AG04449 (cell line): ENCODE results near the gene TANGO2.
A peak's percentile ranks its signal among the peaks of the same experiment; 100 is the strongest.

ENCODE experiments used
- CTCF ChIA-PET: fragments of 350-600 bp; formaldehyde crosslinking; extraction: SDS; loops from one replicate; lab custom pipeline; 2021; ENCODE audit warnings: antibody characterized with exemption; lab: Yijun Ruan, JAX
- POLR2A ChIA-PET: fragments of 400-600, 350-600 bp; formaldehyde crosslinking; extraction: SDS; loops from one replicate; lab custom pipeline; 2020; ENCODE audit warnings: antibody characterized with exemption, inconsistent platforms; lab: Yijun Ruan, JAX
- DNase-seq: peaks from one replicate; pipeline ENCODE4 v3.0.0-alpha.2; 2010; ENCODE audit warnings: low read depth, low spot score
- H3K4me3 ChIP-seq: 2 replicates; pipeline ENCODE4 v1.5.1; 2011; ENCODE audit warnings: low read depth, mild to moderate bottlenecking, control low read depth, low read length
- CTCF ChIP-seq: IDR thresholded peaks from one replicate; pipeline ENCODE4 v1.5.1; 2011; ENCODE audit warnings: mild to moderate bottlenecking, moderate library complexity, low read length, control low read depth, inconsistent platforms; ENCODE audit not compliant: insufficient read depth; ENCODE audit errors: missing control alignments

The TANGO2 gene

GRCh38 chr22:20112623-20113511, 92.0 kb downstream of the TANGO2 start:
- TF ChIP-seq CTCF = no peak
- POLR2A ChIA-PET = no interaction called here
- no peak for DNase-seq
- no peak overlapping the region for H3K4me3 ChIP-seq
- CTCF ChIA-PET = no interaction called here

GRCh38 chr22:20113551-20114310, 92.8 kb downstream of the TANGO2 start:
- no peak for DNase-seq
- ChIA-PET CTCF (no interaction called here), POLR2A (no interaction called here)
- TF ChIP-seq CTCF = no peak
- no peak overlapping the region for H3K4me3 ChIP-seq

GRCh38 chr22:20114506-20115475, 93.9 kb downstream of the TANGO2 start:
- no peak for TF ChIP-seq CTCF
- no peak for DNase-seq
- H3K4me3 ChIP-seq = no peak overlapping the region
- CTCF ChIA-PET = interaction anchor here (1.4 kb wide), 1 partner anchor 14 kb away, joined by 4 read pairs; no protein-coding TSS in a partner anchor
- POLR2A ChIA-PET = no interaction called here

GRCh38 chr22:20115691-20116375, 94.9 kb downstream of the TANGO2 start, which contains the start of gene RANBP1:
TSS of gene RANBP1 (plus strand) at chr22:20116104. CDS start at chr22:20116185, 81 bp downstream.
- DNase-seq = no peak
- peak within 1 kb of the TSS; percentile 97 for H3K4me3 ChIP-seq
- CTCF ChIA-PET = interaction anchor here (1.0 to 1.4 kb wide), 2 partner anchors 13 to 24 kb away, joined by 3 to 4 read pairs; no protein-coding TSS in a partner anchor
- TF ChIP-seq CTCF = no peak
- POLR2A ChIA-PET = no interaction called here

GRCh38 chr22:20116376-20116950, 95.6 kb downstream of the TANGO2 start:
- peak overlapping the region; percentile 97 for H3K4me3 ChIP-seq
- POLR2A ChIA-PET = interaction anchor here (1.0 to 2.6 kb wide), 2 partner anchors 14 to 15 kb away, joined by 3 to 12 read pairs; partner anchors contain the start of gene ZDHHC8
- CTCF ChIA-PET = interaction anchor here (1.0 to 1.4 kb wide), 2 partner anchors 12 to 25 kb away, joined by 3 to 4 read pairs; no protein-coding TSS in a partner anchor
- TF ChIP-seq CTCF = no peak
- no peak for DNase-seq
